Central memory CD8-positive, alpha-beta T cell (primary cell): ENCODE data around the gene BMPR1A.
"Not testable (repeated sequence)": the region's sequence is repeated elsewhere in the genome, so short reads cannot be mapped to it uniquely, and the experiment has no call there.

Experiments
- ATAC-seq: fragments of 150-1000 bp; cut with Tn5 transposase; replicated peaks from 2 replicates; pipeline ENCODE4 v1.10.0; 2022; ENCODE audit warnings: mild to moderate bottlenecking, moderate FRiP score, moderate number of reproducible peaks; ENCODE audit not compliant: poor library complexity, severe bottlenecking; ENCODE audit errors: extremely low read depth
- DNase-seq, 2 donors: peaks; one replicate each; pipeline ENCODE4 v3.0.0; 2021; ENCODE audit warnings: low spot score in 2 of 2
- H3K27ac Mint-ChIP-seq: one replicate; pipeline ENCODE4 v1.8.0; 2022; ENCODE audit warnings: low read depth, mild to moderate bottlenecking, moderate library complexity, mixed read lengths
- H3K27me3 Mint-ChIP-seq: one replicate; pipeline ENCODE4 v1.8.0; 2022; ENCODE audit warnings: mixed read lengths
- H3K36me3 Mint-ChIP-seq: one replicate; pipeline ENCODE4 v1.8.0; 2022; ENCODE audit warnings: mild to moderate bottlenecking, moderate library complexity, mixed read lengths; ENCODE audit not compliant: insufficient read depth
- H3K4me1 Mint-ChIP-seq: one replicate; pipeline ENCODE4 v1.8.0; 2022; ENCODE audit warnings: mixed read lengths
- H3K4me3 Mint-ChIP-seq: one replicate; pipeline ENCODE4 v1.8.0; 2022; ENCODE audit warnings: mild to moderate bottlenecking, moderate library complexity, mixed read lengths
- H3K9me3 Mint-ChIP-seq: one replicate; pipeline ENCODE4 v1.8.0; 2022; ENCODE audit warnings: mixed read lengths

BMPR1A gene

DNA sequence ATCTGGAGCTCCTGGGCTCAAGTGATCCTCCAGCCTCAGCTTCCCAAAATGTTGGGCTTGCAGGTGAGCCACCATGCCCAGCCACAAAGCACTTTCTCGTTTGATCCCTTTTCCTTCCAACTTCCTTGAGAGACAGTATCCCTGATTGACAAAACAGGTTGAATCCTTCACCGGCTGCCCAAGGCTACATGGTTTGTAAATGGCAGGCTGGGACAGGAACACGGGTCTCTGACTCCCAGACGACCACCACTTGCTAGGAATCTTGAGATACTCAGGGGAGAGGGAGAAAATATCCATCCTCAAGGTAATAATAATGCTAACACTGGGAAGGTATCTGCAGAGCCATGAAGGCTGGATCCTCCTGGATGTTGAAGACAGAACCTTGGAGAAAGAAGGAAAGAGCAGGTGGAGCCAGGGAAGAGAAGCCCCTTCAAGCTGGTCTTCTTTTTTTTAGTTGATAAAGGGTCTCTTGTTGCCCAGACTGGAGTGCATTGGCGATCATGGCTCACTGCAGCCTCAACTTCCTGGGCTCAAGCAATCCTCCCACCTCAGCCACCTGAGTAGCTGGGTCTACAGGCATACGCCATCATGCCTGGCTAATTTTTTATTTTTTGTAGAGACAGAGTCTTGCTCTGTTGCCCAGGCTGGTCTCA lies 181.2 kb downstream of the BMPR1A start:
- H3K27ac Mint-ChIP-seq: no peak overlapping the region
- H3K36me3 Mint-ChIP-seq: peaks cover 6% of the 10 kb centered on the region
- ATAC-seq (no peak), DNase-seq (no peak)
- H3K4me1 Mint-ChIP-seq: no peaks in the 10 kb centered on the region
- no peak overlapping the region for H3K4me3 Mint-ChIP-seq
- no peaks in the 10 kb centered on the region for H3K27me3 Mint-ChIP-seq
- no peaks in the 10 kb centered on the region for H3K9me3 Mint-ChIP-seq

DNA sequence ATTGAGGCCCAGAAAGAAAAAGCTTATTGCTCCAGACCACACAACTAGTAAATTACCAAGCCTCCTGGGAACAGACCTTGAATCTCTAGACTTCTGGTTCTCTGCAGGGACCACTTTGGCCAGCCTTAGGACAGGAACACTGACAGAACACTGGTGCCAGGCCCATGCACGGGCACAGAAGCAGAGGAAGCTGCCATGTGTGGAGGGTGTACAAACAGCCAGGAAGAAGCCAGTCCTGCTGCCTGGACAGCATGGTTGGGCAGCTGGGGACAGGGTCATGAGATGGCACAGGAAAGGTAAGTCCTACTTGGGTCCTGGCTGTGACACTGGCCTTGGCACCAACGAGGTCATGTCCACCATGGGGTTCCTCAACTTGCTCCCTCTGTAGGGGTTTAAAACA lies 181.8 kb downstream of the BMPR1A start:
- H3K9me3 Mint-ChIP-seq: no peaks in the 10 kb centered on the region
- peaks cover 6% of the 10 kb centered on the region for H3K36me3 Mint-ChIP-seq
- H3K27ac Mint-ChIP-seq: no peak overlapping the region

DNA sequence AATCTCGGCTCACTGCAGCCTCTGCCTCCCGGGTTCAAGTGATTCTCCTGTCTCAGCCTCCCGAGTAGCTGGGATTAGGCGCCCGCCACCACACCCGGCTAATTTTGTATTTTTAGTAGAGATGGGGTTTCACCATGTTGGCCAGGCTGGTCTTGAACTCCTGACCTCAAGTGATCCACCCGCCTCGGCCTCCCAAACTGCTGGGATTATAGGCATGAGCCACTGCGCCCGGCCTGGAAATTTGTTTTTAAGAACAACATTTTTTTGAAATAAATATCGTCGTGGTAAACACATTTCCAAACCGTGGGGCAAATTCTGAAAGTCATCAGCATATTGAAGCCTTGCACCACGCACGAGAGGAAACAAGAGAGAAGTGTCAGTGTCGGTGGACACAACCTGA lies 183.7 kb downstream of the BMPR1A start:
- H3K27ac Mint-ChIP-seq, H3K36me3 Mint-ChIP-seq, H3K9me3 Mint-ChIP-seq, H3K4me1 Mint-ChIP-seq, H3K27me3 Mint-ChIP-seq, DNase-seq, ATAC-seq: not testable (repeated sequence)
- peak overlapping the region; percentile 61 for H3K4me3 Mint-ChIP-seq

More for the DNA sequence above, 181.8 kb downstream of the BMPR1A start:
- H3K27me3 Mint-ChIP-seq: no peaks in the 10 kb centered on the region
- ATAC-seq (no peak), DNase-seq (no peak)
- H3K4me1 Mint-ChIP-seq: no peaks in the 10 kb centered on the region
- no peak overlapping the region for H3K4me3 Mint-ChIP-seq

DNA sequence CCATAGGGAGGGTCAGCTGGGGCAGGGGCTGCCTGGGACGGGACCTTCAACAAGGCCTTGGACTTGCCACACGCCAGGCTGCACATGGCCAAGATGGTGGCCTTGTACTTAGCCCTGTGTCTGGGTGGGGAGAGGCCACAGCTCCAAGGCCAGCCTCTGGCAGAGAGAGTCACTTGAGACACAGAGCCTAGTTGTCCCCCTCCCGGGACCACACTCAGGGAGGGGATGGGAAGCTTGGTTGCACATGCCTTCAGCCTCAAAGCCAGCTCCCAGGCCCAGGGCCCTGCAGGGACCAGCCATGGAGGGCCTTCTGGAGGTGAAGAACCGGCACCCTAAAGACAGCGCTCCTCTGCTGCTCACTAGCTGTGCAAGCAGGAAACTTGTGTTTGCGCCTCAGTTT lies 184.3 kb downstream of the BMPR1A start:
- no peak for ATAC-seq
- H3K9me3 Mint-ChIP-seq: no peaks in the 10 kb centered on the region
- peaks cover 6% of the 10 kb centered on the region for H3K36me3 Mint-ChIP-seq
- DNase-seq: no peak
- H3K27me3 Mint-ChIP-seq: no peaks in the 10 kb centered on the region
- H3K4me3 Mint-ChIP-seq: no peak overlapping the region
- H3K27ac Mint-ChIP-seq: no peak overlapping the region
- H3K4me1 Mint-ChIP-seq: no peaks in the 10 kb centered on the region

DNA sequence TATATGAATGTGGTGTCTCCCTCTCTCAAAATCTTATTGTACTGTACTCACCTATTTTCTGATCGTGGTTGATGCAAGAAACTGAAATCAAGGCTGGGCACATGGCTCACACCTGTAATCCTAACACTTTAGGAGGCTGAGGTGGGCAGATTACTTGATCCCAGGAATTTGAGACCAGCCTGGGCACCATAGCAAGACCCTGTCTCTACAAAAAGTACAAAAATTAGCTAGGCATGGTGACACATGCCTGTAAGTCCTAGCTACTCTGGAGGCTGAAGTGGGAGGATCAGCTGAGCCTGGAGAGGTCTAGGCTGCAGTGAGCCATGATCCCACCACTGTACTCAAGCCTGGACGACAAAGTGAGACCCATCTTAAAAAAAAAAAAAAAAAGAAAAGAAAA lies 185.0 kb downstream of the BMPR1A start:
- no peak overlapping the region for H3K4me3 Mint-ChIP-seq
- DNase-seq: no peak
- no peaks in the 10 kb centered on the region for H3K9me3 Mint-ChIP-seq
- peaks cover 2% of the 10 kb centered on the region for H3K27me3 Mint-ChIP-seq
- no peak for ATAC-seq
- no peak overlapping the region for H3K27ac Mint-ChIP-seq
- no peaks in the 10 kb centered on the region for H3K4me1 Mint-ChIP-seq
- peaks cover 6% of the 10 kb centered on the region for H3K36me3 Mint-ChIP-seq

DNA sequence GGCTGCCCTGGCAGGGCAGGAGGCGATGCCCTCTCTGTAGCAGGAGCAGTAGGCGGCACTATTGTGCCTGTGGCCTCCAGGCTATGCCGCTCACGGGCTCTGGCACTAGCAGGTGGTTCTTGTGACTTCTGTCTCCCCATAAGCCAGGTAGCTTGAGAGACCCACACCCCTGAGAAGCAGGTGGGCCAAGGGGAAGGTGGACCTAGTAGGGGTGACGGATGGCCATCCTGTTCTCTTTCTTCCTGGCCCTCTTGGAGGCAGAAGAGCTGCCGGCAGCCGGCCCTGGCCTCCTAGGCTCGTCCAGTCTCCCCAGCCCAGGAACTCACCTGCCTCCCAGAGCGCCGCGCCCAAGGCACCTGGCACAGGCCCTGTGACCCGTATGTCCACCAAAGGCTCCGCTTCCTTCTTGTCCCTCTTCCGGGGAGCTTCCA lies 185.6 kb downstream of the BMPR1A start:
- Mint-ChIP-seq H3K36me3 (peaks cover 6% of the 10 kb centered on the region), H3K27me3 (peaks cover 8% of the 10 kb centered on the region), H3K4me3 (no peak overlapping the region), H3K27ac (no peak overlapping the region), H3K9me3 (no peaks in the 10 kb centered on the region), H3K4me1 (no peaks in the 10 kb centered on the region)
- DNase-seq (no peak), ATAC-seq (no peak)

DNA sequence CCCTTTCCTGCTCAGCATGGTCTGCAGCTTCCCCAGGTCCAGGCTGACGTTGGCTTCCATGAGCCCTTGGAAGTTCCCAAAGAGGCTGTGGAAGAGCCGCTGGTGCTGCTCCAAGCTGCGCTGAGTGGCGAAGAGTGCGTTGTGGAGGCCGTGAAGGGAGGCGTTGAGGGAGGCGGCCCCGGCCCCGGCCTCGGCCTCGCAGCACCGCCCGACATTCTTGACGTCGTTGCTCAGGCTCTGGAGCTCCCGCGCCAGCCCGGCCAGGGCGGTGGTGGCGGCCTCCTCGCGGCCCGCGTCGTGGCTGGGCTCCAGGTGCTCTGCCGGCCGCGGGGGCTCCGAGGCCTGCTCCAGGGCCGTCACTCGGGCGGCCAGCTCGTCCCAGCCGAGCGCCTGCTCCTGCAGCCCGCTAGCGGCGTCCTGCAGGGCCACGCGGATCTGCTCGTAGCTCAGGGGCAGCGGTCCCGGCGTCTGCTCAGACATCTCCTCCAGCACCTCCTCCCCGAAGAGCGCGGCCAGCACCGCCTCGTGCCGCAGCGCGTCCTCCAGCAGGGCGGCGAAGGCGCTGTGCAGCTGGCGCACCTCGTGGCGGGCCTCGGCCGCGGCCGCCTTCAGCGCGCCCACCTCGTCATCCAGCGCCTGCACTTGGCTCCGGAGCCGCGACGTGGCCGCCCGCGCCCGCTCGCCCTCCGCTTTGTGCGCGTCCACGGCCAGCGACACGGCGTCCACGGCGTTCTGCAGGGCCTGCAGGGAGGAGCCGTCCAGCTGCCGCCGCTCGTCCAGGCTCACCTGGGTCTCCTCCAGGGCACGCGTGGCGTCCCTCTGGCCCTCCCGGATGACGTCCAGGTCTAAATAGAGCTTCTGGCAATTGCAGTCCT lies 186.3 kb downstream of the BMPR1A start:
- Mint-ChIP-seq H3K36me3 (peaks cover 6% of the 10 kb centered on the region), H3K27me3 (peaks cover 10% of the 10 kb centered on the region), H3K27ac (no peak overlapping the region), H3K4me3 (no peak overlapping the region), H3K4me1 (no peaks in the 10 kb centered on the region), H3K9me3 (no peaks in the 10 kb centered on the region)
- ATAC-seq (no peak), DNase-seq (no peak)

DNA sequence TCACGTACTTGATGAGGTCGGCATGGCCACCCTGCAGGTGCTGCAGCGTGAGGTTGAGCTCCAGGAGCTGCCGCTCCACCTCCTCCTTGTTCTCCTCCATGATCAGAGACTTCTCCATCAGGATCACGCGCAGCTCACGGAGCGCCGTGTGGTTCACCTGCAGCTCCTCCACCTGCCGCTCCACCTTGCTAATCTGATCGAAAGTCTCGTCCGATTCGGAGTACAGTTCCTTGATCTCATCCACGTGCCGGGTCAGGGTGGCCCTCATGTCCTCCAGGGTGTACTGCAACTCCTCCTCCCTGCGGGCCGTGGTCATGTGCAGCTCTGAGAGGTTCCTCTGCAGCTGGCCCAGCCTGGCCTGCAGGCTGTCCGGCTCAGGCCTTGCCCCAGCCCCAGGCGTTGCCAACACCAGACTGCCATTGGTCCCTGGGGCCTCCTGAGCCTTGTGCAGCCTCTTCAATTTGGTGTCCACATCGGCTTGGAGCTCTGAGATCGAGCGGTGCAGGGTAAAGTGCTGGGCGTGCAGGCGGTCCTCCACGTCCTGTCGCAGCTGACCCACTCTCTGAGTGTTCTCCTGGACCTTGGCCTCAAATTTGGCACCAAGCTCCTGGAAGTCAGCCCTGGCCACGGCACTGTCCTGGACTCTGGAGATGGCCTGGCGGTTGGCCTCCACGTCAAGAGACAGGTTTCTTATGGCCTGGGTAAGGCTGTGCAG lies 187.1 kb downstream of the BMPR1A start:
- peaks cover 10% of the 10 kb centered on the region for H3K27me3 Mint-ChIP-seq
- H3K4me3 Mint-ChIP-seq: no peak overlapping the region
- peaks cover 6% of the 10 kb centered on the region for H3K36me3 Mint-ChIP-seq
- no peaks in the 10 kb centered on the region for H3K4me1 Mint-ChIP-seq
- no peak overlapping the region for H3K27ac Mint-ChIP-seq
- DNase-seq (no peak), ATAC-seq (no peak)
- no peaks in the 10 kb centered on the region for H3K9me3 Mint-ChIP-seq

DNA sequence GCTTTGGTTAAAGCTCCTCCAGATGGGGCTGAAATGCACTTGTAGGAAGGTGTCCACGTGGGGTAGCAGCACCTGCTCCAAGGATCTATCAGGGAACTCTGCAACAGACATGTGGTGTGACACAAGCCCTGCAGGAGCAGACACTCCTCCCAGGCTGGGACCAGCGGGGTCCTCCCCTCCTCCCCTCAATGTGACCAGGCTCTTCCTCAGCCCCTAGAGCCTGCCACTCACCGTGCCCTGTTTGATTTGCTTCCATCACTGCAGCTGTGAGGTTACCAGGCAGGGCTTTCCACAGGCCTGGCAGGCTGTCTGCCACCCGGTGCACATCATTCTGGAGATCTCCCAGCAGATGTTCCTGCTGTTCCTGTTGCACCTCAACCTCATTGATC lies 187.6 kb downstream of the BMPR1A start:
- peaks cover 6% of the 10 kb centered on the region for H3K36me3 Mint-ChIP-seq
- H3K27me3 Mint-ChIP-seq: peaks cover 10% of the 10 kb centered on the region
- H3K9me3 Mint-ChIP-seq: no peaks in the 10 kb centered on the region
- no peak for ATAC-seq
- no peak overlapping the region for H3K4me3 Mint-ChIP-seq
- no peaks in the 10 kb centered on the region for H3K4me1 Mint-ChIP-seq
- no peak for DNase-seq
- H3K27ac Mint-ChIP-seq: no peak overlapping the region

DNA sequence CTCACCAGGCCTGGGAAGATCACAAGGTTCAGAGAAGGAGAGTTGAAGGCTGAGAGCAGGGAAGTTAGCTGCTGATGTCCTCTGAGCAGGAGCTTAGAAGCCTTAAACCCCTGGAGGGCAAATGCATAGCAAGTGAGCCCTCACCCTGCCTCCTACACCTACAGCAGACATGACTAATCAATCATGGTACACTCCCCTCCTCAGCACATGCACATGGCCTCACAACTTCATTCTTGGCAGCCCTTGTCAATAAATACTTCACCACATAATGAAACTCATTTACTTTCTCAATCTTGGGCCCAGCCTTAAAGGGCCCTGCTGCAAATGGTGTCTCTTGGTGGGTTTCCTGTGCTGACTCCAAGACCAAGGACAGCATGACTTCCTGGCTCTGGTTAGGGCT lies 188.1 kb downstream of the BMPR1A start:
- no peak for DNase-seq
- H3K27me3 Mint-ChIP-seq: peaks cover 10% of the 10 kb centered on the region
- no peak overlapping the region for H3K4me3 Mint-ChIP-seq
- H3K36me3 Mint-ChIP-seq: peaks cover 4% of the 10 kb centered on the region
- H3K9me3 Mint-ChIP-seq: no peaks in the 10 kb centered on the region
- no peaks in the 10 kb centered on the region for H3K4me1 Mint-ChIP-seq
- ATAC-seq: no peak
- H3K27ac Mint-ChIP-seq: no peak overlapping the region

DNA sequence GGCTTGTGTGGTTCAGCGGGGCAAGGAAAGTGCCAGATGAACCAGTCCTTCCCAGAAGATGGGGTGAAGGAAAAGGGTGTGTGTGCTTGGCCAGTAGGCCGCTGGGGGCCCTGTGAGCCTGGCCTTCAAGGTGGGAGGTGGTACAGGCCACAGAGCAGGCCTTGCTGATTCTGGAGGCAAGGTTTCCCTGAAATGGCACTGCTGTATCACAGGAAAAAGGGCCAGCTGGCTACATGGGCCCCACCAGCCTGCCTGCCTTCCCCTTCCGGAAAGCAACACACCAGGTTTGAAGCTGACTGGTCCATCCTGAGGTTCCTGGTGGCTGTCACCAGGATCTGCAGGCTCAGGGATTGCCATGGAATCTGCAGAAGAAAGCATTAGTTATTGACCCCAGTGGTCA lies 188.5 kb downstream of the BMPR1A start:
- DNase-seq: no peak
- no peak overlapping the region for H3K27ac Mint-ChIP-seq
- H3K36me3 Mint-ChIP-seq: no peaks in the 10 kb centered on the region
- H3K9me3 Mint-ChIP-seq: no peaks in the 10 kb centered on the region
- no peak overlapping the region for H3K4me3 Mint-ChIP-seq
- peaks cover 10% of the 10 kb centered on the region for H3K27me3 Mint-ChIP-seq
- no peaks in the 10 kb centered on the region for H3K4me1 Mint-ChIP-seq
- ATAC-seq: no peak

DNA sequence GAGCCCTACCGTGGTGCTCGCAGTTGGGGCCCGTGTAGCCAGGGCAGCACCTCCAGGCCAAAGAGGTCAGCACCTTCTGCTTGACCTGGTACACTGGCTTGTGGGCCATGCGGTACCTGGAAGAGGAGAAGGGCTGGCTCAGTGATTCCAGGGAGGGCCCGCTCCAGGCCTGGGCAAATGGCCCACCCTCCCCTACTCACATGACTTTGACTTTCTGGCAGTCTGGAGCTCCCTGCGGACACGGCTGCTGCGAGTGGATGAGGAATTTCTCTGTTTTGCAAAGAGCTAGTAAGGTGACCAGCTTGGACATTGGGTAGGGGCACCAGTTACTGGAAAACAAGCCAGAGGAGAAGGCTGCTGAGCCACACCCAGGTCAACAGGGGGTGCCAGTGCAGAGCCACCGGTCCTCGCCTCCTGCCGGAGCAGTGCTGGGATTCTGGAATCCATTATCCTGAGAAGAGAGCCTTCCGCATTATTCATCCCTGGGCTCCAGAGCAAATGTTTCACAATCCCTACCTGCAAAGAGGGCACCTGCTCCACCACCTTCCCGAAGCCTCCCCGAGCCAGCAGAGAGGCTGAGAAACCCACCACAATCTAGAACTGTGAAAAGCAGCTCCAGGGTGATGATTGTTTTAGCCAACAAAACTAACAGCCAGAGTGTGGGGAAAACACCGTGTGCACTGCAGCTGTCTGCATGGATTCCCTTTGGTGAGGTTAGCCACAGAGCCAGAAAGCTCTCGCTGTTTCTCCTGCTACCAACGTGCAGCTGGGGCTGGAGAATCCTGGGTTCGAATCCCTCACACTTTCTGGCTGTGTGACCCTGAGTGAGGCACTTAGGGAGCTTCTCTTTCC lies 189.2 kb downstream of the BMPR1A start:
- Mint-ChIP-seq H3K36me3 (peaks cover 1% of the 10 kb centered on the region), H3K4me3 (no peak overlapping the region), H3K4me1 (peaks cover 6% of the 10 kb centered on the region), H3K9me3 (no peaks in the 10 kb centered on the region), H3K27me3 (peaks cover 10% of the 10 kb centered on the region), H3K27ac (no peak overlapping the region)
- no peak for DNase-seq
- ATAC-seq: no peak
